Adrenal gland (tissue), 12 donors: ENCODE data around the gene LMNA. TPM values are rescaled to one million over a fixed set of nuclear protein-coding genes. Genes with fewer than 3 reads are reported as not detected.

Source experiments
- DNase-seq, 7 donors: peaks; one replicate each; pipeline ENCODE4 v3.0.0-alpha.2; 2019 to 2020
- H3K27ac ChIP-seq, 5 donors: fragments of 200-600 bp; sonication (generic) in 4 of 5; 1 replicate in 3 of 5; 2 replicates in 2 of 5; pipeline versions ENCODE4 v1.5.1 to v1.8.0; 2016 to 2020; ENCODE audit warnings: mild to moderate bottlenecking in 1 of 5
- H3K27me3 ChIP-seq: fragments of 200-600 bp; 2 replicates; pipeline ENCODE4 v1.8.0; 2021
- H3K36me3 ChIP-seq, 2 donors: fragments of 200-600 bp; replicated peaks in 1 of 2; 1 replicate in 1 of 2; 2 replicates in 1 of 2; pipeline versions ENCODE4 v1.5.1 to v1.8.0; 2018 to 2022
- H3K4me1 ChIP-seq, 2 donors: fragments of 200-600 bp; replicated peaks in 1 of 2; 1 replicate in 1 of 2; 2 replicates in 1 of 2; pipeline versions ENCODE4 v1.5.1 to v1.8.0; 2018 to 2021
- H3K4me3 ChIP-seq, 4 donors: fragments of 200-600 bp; sonication (generic) in 3 of 4; one replicate each; pipeline ENCODE4 v1.5.1; 2016 to 2018
- H3K9me3 ChIP-seq, 3 donors: fragments of 200-600 bp; sonication (generic) in 1 of 3; replicated peaks in 1 of 3; 1 replicate in 2 of 3; 2 replicates in 1 of 3; pipeline versions ENCODE4 v1.5.1 to v1.8.0; 2016 to 2021
- POLR2A ChIP-seq, 2 donors: fragments of 450-650 bp; IDR thresholded peaks; one replicate each; pipeline ENCODE4 v1.6.1; 2017; ENCODE audit warnings: antibody characterized with exemption in 2 of 2, mild to moderate bottlenecking in 2 of 2, moderate library complexity in 1 of 2
- WGBS, 4 donors: extraction: QIAGEN DNeasy Blood & Tissue Kit in 2 of 4; methylation state at CpG; one replicate each; pipeline versions ENCODE4 v1.1.5 to v1.1.7; 2013 to 2017; 5-methylcytosine and 5-hydroxymethylcytosine counted together
- intact Hi-C, 2 donors: fragments of 100-400 bp; cut with DNase I; formaldehyde crosslinking; loops; one replicate each; pipeline versions ENCODE4 v1.14.1 to v1.15.0; 2022 to 2023
- polyA plus RNA-seq, 3 donors: library from polyadenylated mRNA; stranded (reverse); fragments of 200-250 nt in 2 of 3; fragments of 350-450 nt in 1 of 3; fragmentation: Illumina TruSeq in 1 of 3; extraction: RNeasy Lipid Tissue Mini Kit (QIAGEN cat#74804) in 1 of 3; gene quantifications; one replicate each; pipeline ENCODE4 v1.2.3, GENCODE V29; 2013 to 2014
- total RNA-seq, 9 donors: library from RNA; depleted of rRNA in 4 of 9; stranded (reverse); fragments of >200 nt in 4 of 9; fragments of 120-200 nt in 1 of 9; fragmentation: NEBNext Ultra II Directional in 1 of 9; extraction: Animal tissue kit (Norgen Biotek cat#: 25700) in 1 of 9; gene quantifications; one replicate each; pipeline versions ENCODE4 v1.1.0 to v1.2.4, GENCODE V29; 2013 to 2023
- TF ChIP-seq, protein P1 (sequence below), 6 experiments: fragments of 450-650 bp in 4 of 6; fragments of 200-600 bp in 2 of 6; sonication (generic) in 1 of 6; IDR thresholded peaks; 1 replicate in 5 of 6; 2 replicates in 1 of 6; pipeline versions ENCODE4 v1.5.1 to v1.8.0; 2016 to 2021; ENCODE audit warnings: antibody characterized with exemption in 6 of 6, mild to moderate bottlenecking in 2 of 6, moderate library complexity in 1 of 6
- donor health status: healthy with polysubstance abuse.
- donor health status: Bipolar disorder and iron deficiency.
- donor health status: DM: yes; HTN: yes; CAD: no.
- donor health status: DM: no; HTN: no; CAD: no.
- donor health status: DM: no; HTN: no; CAD: no.
- donor health status: DM: yes; HTN: yes; CAD: no.

Gene LMNA
- total and polyA plus RNA-seq, 12 donors: 116 to 591 (median 382) TPM

GRCh38 chr1:156162430-156163037 lies 48.0 kb downstream of the LMNA start:
- Histone ChIP-seq H3K27me3 (no peaks in the 10 kb centered on the region), H3K4me3 (no peak overlapping the region), H3K36me3 (no peaks in the 10 kb centered on the region), H3K9me3 (no peaks in the 10 kb centered on the region), H3K27ac (peak overlapping the region in 2 of 5 donors; percentile 82 to 88), H3K4me1 (peaks cover 0 to 6% of the 10 kb centered on the region in 2 donors)
- intact Hi-C loops: no loop called here
- TF ChIP-seq, protein P1, sequence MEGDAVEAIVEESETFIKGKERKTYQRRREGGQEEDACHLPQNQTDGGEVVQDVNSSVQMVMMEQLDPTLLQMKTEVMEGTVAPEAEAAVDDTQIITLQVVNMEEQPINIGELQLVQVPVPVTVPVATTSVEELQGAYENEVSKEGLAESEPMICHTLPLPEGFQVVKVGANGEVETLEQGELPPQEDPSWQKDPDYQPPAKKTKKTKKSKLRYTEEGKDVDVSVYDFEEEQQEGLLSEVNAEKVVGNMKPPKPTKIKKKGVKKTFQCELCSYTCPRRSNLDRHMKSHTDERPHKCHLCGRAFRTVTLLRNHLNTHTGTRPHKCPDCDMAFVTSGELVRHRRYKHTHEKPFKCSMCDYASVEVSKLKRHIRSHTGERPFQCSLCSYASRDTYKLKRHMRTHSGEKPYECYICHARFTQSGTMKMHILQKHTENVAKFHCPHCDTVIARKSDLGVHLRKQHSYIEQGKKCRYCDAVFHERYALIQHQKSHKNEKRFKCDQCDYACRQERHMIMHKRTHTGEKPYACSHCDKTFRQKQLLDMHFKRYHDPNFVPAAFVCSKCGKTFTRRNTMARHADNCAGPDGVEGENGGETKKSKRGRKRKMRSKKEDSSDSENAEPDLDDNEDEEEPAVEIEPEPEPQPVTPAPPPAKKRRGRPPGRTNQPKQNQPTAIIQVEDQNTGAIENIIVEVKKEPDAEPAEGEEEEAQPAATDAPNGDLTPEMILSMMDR (IDR thresholded peaks at IDR 0.05): no peak
- TF ChIP-seq POLR2A (IDR thresholded peaks at IDR 0.05): no peak
- DNase-seq: no peak
- 85 to 97% (median 91%) methylated on average over 4 to 5 of the region's 5 CpGs for WGBS, 4 donors

DNA sequence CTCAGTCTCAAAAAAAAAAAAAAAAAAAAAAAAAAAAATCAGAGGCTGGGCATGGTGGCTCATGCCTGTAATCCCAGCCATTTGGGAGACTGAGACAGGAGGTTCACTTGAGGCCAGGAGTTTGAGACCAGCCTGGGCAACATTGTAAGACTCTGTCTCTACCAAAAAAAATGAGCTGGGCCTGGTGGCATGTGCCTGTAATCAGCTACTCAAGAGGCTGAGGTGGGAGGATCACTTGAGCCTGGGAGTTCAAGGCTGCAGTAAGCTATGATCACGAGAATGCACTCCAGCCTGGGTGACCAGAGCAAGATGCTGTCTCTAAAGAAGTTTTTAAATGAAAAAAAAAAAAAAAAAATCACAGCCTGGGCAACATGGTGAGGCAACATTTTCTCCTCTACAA lies 49.2 kb downstream of the LMNA start:
- 58 to 82% (median 80%) methylated on average over 1 of the region's 1 CpG for WGBS, 4 donors
- DNase-seq: no peak
- TF ChIP-seq POLR2A (IDR thresholded peaks at IDR 0.05): no peak
- TF ChIP-seq, protein P1 (IDR thresholded peaks at IDR 0.05): no peak

GRCh38 chr1:156164125-156164831 lies 49.8 kb downstream of the LMNA start:
- Histone ChIP-seq H3K4me3 (no peak overlapping the region), H3K4me1 (peaks cover 0 to 6% of the 10 kb centered on the region in 2 donors), H3K9me3 (no peaks in the 10 kb centered on the region), H3K27ac (no peak overlapping the region), H3K27me3 (no peaks in the 10 kb centered on the region), H3K36me3 (no peaks in the 10 kb centered on the region)
- WGBS, 4 donors: 68 to 84% (median 80%) methylated on average over 6 of the region's 6 CpGs
- TF ChIP-seq, protein P1 (IDR thresholded peaks at IDR 0.05): no peak
- no peak for TF ChIP-seq POLR2A (IDR thresholded peaks at IDR 0.05)
- intact Hi-C loops: no loop called here
- no peak for DNase-seq

More for the DNA sequence above, 49.2 kb downstream of the LMNA start:
- peaks cover 0 to 6% of the 10 kb centered on the region in 2 donors for H3K4me1 ChIP-seq
- no peaks in the 10 kb centered on the region for H3K9me3 ChIP-seq
- no peaks in the 10 kb centered on the region for H3K36me3 ChIP-seq
- H3K27ac ChIP-seq: no peak overlapping the region
- intact Hi-C loops: no loop called here
- H3K4me3 ChIP-seq: no peak overlapping the region
- no peaks in the 10 kb centered on the region for H3K27me3 ChIP-seq

GRCh38 chr1:156165083-156165482 lies 50.6 kb downstream of the LMNA start:
- H3K36me3 ChIP-seq: no peaks in the 10 kb centered on the region
- WGBS, 4 donors: 35 to 60% (median 56%) methylated on average over 2 of the region's 2 CpGs
- no peaks in the 10 kb centered on the region for H3K9me3 ChIP-seq
- peaks cover 0 to 6% of the 10 kb centered on the region in 2 donors for H3K4me1 ChIP-seq
- H3K4me3 ChIP-seq: no peak overlapping the region
- intact Hi-C loops: no loop called here
- TF ChIP-seq, protein P1 (IDR thresholded peaks at IDR 0.05): no peak
- TF ChIP-seq POLR2A (IDR thresholded peaks at IDR 0.05): no peak
- H3K27ac ChIP-seq: no peak overlapping the region
- no peaks in the 10 kb centered on the region for H3K27me3 ChIP-seq
- DNase-seq: no peak
